Measurements from ENCODE around the gene SLC4A11.
A peak's percentile ranks its signal among the peaks of the same experiment; 100 is the strongest.

SLC4A11 gene

DNA sequence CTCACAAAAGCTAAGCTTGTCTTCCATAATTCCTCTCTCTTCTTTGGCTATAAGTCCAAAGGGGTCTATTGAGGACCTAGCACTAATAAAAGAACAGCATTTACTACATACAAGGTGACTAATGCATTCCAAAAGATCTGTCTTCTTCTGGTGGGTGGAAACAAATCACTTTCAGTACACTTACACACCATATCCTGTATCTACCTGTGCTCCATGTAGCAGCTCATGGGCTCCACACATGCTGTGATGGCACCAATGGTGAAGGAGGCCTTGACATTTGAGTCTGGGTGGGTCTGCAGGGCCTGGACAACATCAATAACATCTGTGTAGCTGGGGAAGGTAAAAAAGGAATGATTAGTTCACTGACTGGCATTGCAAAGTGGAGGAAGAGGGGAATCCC, 42.4 kb upstream of the SLC4A11 start:
- Histone ChIP-seq H3K27ac (replicated peaks; ENCODE audit: low read length) (no peak overlapping the region), H3K9me3 (replicated peaks in 1 of 2; ENCODE audit: control insufficient read depth in 2 of 2, insufficient read depth in 1 of 2, low read depth in 1 of 2, low read length in 2 of 2) (peaks cover 0 to 2% of the 10 kb centered on the region in 2 donors), H3K23ac (ENCODE audit: low read depth, low read length, poor library complexity) (no peak overlapping the region), H3K4ac (ENCODE audit: low read length) (no peak overlapping the region), H2AFZ (ENCODE audit: low read length) (no peak overlapping the region), H3K79me1 (ENCODE audit: low read depth, low read length) (no peaks in the 10 kb centered on the region), H4K91ac (ENCODE audit: low read depth, low read length, poor library complexity) (no peak overlapping the region), H2BK5ac (ENCODE audit: low read length) (no peak overlapping the region), H3K4me2 (ENCODE audit: insufficient read depth, low read length, poor library complexity, severe bottlenecking) (no peak overlapping the region), H4K8ac (ENCODE audit: low read depth, low read length) (no peak overlapping the region), H3K14ac (ENCODE audit: low read length) (no peak overlapping the region), H3K18ac (ENCODE audit: low read length) (no peak overlapping the region), H2BK12ac (ENCODE audit: low read length) (no peak overlapping the region), H2BK15ac (ENCODE audit: low read length) (no peak overlapping the region), H3K9ac (ENCODE audit: low read depth, low read length, poor library complexity) (no peak overlapping the region), H3K4me1 (ENCODE audit: control insufficient read depth in 2 of 2, insufficient read depth in 1 of 2, low read depth in 1 of 2, low read length in 2 of 2) (peaks cover 0 to 5% of the 10 kb centered on the region in 2 donors), H3K36me3 (replicated peaks in 1 of 2; ENCODE audit: control insufficient read depth in 2 of 2, insufficient read depth in 2 of 2, low read length in 2 of 2) (peaks cover 10 to 65% of the 10 kb centered on the region in 2 donors), H3K27me3 (ENCODE audit: control insufficient read depth in 3 of 3, insufficient read depth in 3 of 3, low read depth in 1 of 3, low read length in 3 of 3) (no peaks in the 10 kb centered on the region), H2AK5ac (ENCODE audit: low read depth, low read length) (no peak overlapping the region), H3K4me3 (ENCODE audit: low read length in 2 of 2) (no peak overlapping the region), H2BK120ac (ENCODE audit: low read depth, low read length) (no peak overlapping the region)
- DNase-seq (ENCODE audit: low spot score) = no peak

DNA sequence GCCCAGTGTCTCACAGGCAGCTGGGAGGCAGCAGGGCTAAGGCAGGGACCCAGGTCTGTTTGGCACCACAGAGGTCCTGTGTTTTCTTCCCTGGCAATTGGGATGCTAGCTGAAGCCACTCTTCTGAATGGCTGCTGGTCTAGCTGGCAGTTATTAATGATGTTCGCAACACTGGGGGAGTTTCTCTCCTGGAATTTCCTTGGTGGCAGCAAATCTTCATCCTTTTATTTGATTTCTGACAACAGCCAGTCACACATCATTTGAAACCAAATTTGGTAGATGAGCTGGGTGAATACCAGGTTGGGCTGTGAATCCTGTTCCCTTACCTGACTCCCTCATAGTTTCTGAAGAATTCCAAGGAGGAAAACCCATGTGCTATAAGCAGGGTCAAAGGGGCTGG, 40.8 kb upstream of the SLC4A11 start:
- Histone ChIP-seq H2BK5ac (ENCODE audit: low read length) (no peak overlapping the region), H3K27ac (replicated peaks; ENCODE audit: low read length) (no peak overlapping the region), H3K4me2 (ENCODE audit: insufficient read depth, low read length, poor library complexity, severe bottlenecking) (no peak overlapping the region), H3K18ac (ENCODE audit: low read length) (no peak overlapping the region), H4K8ac (ENCODE audit: low read depth, low read length) (no peak overlapping the region), H3K9ac (ENCODE audit: low read depth, low read length, poor library complexity) (no peak overlapping the region), H2AK5ac (ENCODE audit: low read depth, low read length) (no peak overlapping the region), H3K27me3 (ENCODE audit: control insufficient read depth in 3 of 3, insufficient read depth in 3 of 3, low read depth in 1 of 3, low read length in 3 of 3) (no peaks in the 10 kb centered on the region), H3K14ac (ENCODE audit: low read length) (no peak overlapping the region), H3K9me3 (replicated peaks in 1 of 2; ENCODE audit: control insufficient read depth in 2 of 2, insufficient read depth in 1 of 2, low read depth in 1 of 2, low read length in 2 of 2) (peaks cover 0 to 2% of the 10 kb centered on the region in 2 donors), H3K36me3 (replicated peaks in 1 of 2; ENCODE audit: control insufficient read depth in 2 of 2, insufficient read depth in 2 of 2, low read length in 2 of 2) (peaks cover 16 to 78% of the 10 kb centered on the region in 2 donors), H3K79me1 (ENCODE audit: low read depth, low read length) (no peaks in the 10 kb centered on the region), H3K23ac (ENCODE audit: low read depth, low read length, poor library complexity) (no peak overlapping the region), H3K4me1 (ENCODE audit: control insufficient read depth in 2 of 2, insufficient read depth in 1 of 2, low read depth in 1 of 2, low read length in 2 of 2) (peaks cover 0 to 12% of the 10 kb centered on the region in 2 donors), H3K4ac (ENCODE audit: low read length) (no peak overlapping the region), H2BK12ac (ENCODE audit: low read length) (no peak overlapping the region), H2AFZ (ENCODE audit: low read length) (no peak overlapping the region), H4K91ac (ENCODE audit: low read depth, low read length, poor library complexity) (no peak overlapping the region), H3K4me3 (ENCODE audit: low read length in 2 of 2) (no peak overlapping the region), H2BK15ac (ENCODE audit: low read length) (no peak overlapping the region), H2BK120ac (ENCODE audit: low read depth, low read length) (no peak overlapping the region)
- WGBS, 2 donors (ENCODE audit: extremely low coverage in 2 of 2, insufficient read length in 2 of 2, insufficient replicate concordance in 1 of 2) = no CpG with 5 or more reads among the region's 1 CpG
- DNase-seq (ENCODE audit: low spot score) = no peak

DNA sequence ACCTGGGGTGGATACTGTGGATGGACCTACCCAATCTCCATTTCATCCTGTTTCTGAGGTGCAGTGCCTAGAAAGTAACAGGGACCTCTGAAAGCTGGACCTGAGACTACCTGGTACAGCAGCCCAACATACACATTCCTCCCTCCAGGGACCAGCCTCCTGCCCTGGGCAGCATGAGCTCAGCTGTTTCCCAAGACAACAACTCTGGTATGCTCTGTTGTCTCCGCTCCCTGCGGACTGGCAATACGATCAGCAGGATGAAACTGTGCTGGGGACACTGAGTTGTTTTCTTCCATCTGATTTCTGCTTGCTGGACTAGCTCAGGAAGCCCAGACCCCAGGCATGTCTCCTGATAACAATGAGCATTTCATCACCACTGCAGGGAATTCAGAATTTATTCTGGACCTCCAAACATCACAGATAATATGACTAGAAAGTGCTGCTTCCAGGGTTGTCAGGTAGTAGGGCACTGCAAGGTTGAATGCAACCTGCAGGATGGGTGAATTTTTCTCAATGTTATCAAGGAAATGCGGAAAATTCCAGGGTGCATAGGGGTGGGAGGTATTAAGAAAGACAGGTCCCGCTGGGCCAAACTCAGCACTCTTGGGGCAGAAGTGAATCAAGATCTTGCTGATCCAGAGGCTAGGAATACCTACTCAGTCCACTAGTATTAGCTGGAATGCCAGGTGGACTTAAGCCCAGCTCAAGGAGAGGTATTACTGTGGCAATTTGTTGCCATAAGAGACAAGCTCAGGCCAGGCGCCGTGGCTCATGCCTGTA, 38.9 kb upstream of the SLC4A11 start:
- Histone ChIP-seq H3K27me3 (ENCODE audit: control insufficient read depth in 3 of 3, insufficient read depth in 3 of 3, low read depth in 1 of 3, low read length in 3 of 3) (no peaks in the 10 kb centered on the region), H3K4me3 (ENCODE audit: low read length in 2 of 2) (no peak overlapping the region), H3K9ac (ENCODE audit: low read depth, low read length, poor library complexity) (no peak overlapping the region), H2BK5ac (ENCODE audit: low read length) (no peak overlapping the region), H3K27ac (replicated peaks; ENCODE audit: low read length) (no peak overlapping the region), H2BK12ac (ENCODE audit: low read length) (no peak overlapping the region), H2BK15ac (ENCODE audit: low read length) (no peak overlapping the region), H3K79me1 (ENCODE audit: low read depth, low read length) (no peaks in the 10 kb centered on the region), H3K4me1 (ENCODE audit: control insufficient read depth in 2 of 2, insufficient read depth in 1 of 2, low read depth in 1 of 2, low read length in 2 of 2) (peaks cover 0 to 12% of the 10 kb centered on the region in 2 donors), H3K23ac (ENCODE audit: low read depth, low read length, poor library complexity) (no peak overlapping the region), H3K18ac (ENCODE audit: low read length) (no peak overlapping the region), H3K36me3 (replicated peaks in 1 of 2; ENCODE audit: control insufficient read depth in 2 of 2, insufficient read depth in 2 of 2, low read length in 2 of 2) (peaks cover 16 to 83% of the 10 kb centered on the region in 2 donors), H3K4me2 (ENCODE audit: insufficient read depth, low read length, poor library complexity, severe bottlenecking) (no peak overlapping the region), H4K91ac (ENCODE audit: low read depth, low read length, poor library complexity) (no peak overlapping the region), H2AFZ (ENCODE audit: low read length) (no peak overlapping the region), H3K14ac (ENCODE audit: low read length) (no peak overlapping the region), H4K8ac (ENCODE audit: low read depth, low read length) (no peak overlapping the region), H2AK5ac (ENCODE audit: low read depth, low read length) (no peak overlapping the region), H3K4ac (ENCODE audit: low read length) (no peak overlapping the region), H3K9me3 (replicated peaks in 1 of 2; ENCODE audit: control insufficient read depth in 2 of 2, insufficient read depth in 1 of 2, low read depth in 1 of 2, low read length in 2 of 2) (peaks cover 0 to 2% of the 10 kb centered on the region in 2 donors), H2BK120ac (ENCODE audit: low read depth, low read length) (no peak overlapping the region)
- WGBS, 2 donors (ENCODE audit: extremely low coverage in 2 of 2, insufficient read length in 2 of 2, insufficient replicate concordance in 1 of 2) = no CpG with 5 or more reads among the region's 7 CpGs
- DNase-seq (ENCODE audit: low spot score) = no peak

DNA sequence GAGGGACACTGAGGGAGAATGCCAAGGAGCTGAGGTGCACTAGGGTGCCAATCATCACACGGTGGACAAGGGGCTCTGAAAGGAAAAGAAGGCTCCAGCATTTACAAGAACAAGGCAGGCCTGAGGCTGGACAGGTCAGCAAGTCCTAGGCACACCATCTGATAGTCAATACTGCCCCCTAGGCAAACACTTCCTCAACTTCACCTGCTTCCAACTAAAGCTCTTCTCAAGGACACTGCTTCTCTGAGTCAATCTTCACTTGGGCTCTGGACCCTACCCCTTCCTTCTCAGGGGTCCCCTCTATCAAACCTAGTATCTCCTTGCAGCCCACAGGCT, 37.7 kb upstream of the SLC4A11 start:
- H3K36me3 ChIP-seq (replicated peaks in 1 of 2; ENCODE audit: control insufficient read depth in 2 of 2, insufficient read depth in 2 of 2, low read length in 2 of 2) = peaks cover 16 to 74% of the 10 kb centered on the region in 2 donors
- peak; percentile 24 for DNase-seq (ENCODE audit: low spot score)
- WGBS, 2 donors (ENCODE audit: extremely low coverage in 2 of 2, insufficient read length in 2 of 2, insufficient replicate concordance in 1 of 2) = no CpG with 5 or more reads among the region's 1 CpG

More for the DNA sequence above, 37.7 kb upstream of the SLC4A11 start:
- H2BK120ac ChIP-seq (ENCODE audit: low read depth, low read length) = no peak overlapping the region
- no peak overlapping the region for H3K18ac ChIP-seq (ENCODE audit: low read length)
- H3K9me3 ChIP-seq (replicated peaks in 1 of 2; ENCODE audit: control insufficient read depth in 2 of 2, insufficient read depth in 1 of 2, low read depth in 1 of 2, low read length in 2 of 2) = peaks cover 0 to 2% of the 10 kb centered on the region in 2 donors
- no peak overlapping the region for H3K9ac ChIP-seq (ENCODE audit: low read depth, low read length, poor library complexity)
- H3K4me2 ChIP-seq (ENCODE audit: insufficient read depth, low read length, poor library complexity, severe bottlenecking) = no peak overlapping the region
- H2AFZ ChIP-seq (ENCODE audit: low read length) = no peak overlapping the region
- no peak overlapping the region for H4K8ac ChIP-seq (ENCODE audit: low read depth, low read length)
- no peak overlapping the region for H3K14ac ChIP-seq (ENCODE audit: low read length)
- H3K27ac ChIP-seq (replicated peaks; ENCODE audit: low read length) = no peak overlapping the region
- no peaks in the 10 kb centered on the region for H3K79me1 ChIP-seq (ENCODE audit: low read depth, low read length)
- no peak overlapping the region for H2BK12ac ChIP-seq (ENCODE audit: low read length)
- H3K4me1 ChIP-seq (ENCODE audit: control insufficient read depth in 2 of 2, insufficient read depth in 1 of 2, low read depth in 1 of 2, low read length in 2 of 2) = peaks cover 0 to 8% of the 10 kb centered on the region in 2 donors
- no peak overlapping the region for H2BK5ac ChIP-seq (ENCODE audit: low read length)
- H4K91ac ChIP-seq (ENCODE audit: low read depth, low read length, poor library complexity) = no peak overlapping the region
- no peak overlapping the region for H3K4me3 ChIP-seq (ENCODE audit: low read length in 2 of 2)
- no peak overlapping the region for H3K4ac ChIP-seq (ENCODE audit: low read length)
- no peak overlapping the region for H2BK15ac ChIP-seq (ENCODE audit: low read length)
- H3K23ac ChIP-seq (ENCODE audit: low read depth, low read length, poor library complexity) = no peak overlapping the region
- H3K27me3 ChIP-seq (ENCODE audit: control insufficient read depth in 3 of 3, insufficient read depth in 3 of 3, low read depth in 1 of 3, low read length in 3 of 3) = no peaks in the 10 kb centered on the region
- no peak overlapping the region for H2AK5ac ChIP-seq (ENCODE audit: low read depth, low read length)

Measured in neuronal stem cell (in vitro differentiated cells).